ENCODE data around the gene RNF181.
A peak's percentile ranks its signal among the peaks of the same experiment; 100 is the strongest.
"Not testable (repeated sequence)": the region's sequence is repeated elsewhere in the genome, so short reads cannot be mapped to it uniquely, and the experiment has no call there.

The RNF181 gene

DNA sequence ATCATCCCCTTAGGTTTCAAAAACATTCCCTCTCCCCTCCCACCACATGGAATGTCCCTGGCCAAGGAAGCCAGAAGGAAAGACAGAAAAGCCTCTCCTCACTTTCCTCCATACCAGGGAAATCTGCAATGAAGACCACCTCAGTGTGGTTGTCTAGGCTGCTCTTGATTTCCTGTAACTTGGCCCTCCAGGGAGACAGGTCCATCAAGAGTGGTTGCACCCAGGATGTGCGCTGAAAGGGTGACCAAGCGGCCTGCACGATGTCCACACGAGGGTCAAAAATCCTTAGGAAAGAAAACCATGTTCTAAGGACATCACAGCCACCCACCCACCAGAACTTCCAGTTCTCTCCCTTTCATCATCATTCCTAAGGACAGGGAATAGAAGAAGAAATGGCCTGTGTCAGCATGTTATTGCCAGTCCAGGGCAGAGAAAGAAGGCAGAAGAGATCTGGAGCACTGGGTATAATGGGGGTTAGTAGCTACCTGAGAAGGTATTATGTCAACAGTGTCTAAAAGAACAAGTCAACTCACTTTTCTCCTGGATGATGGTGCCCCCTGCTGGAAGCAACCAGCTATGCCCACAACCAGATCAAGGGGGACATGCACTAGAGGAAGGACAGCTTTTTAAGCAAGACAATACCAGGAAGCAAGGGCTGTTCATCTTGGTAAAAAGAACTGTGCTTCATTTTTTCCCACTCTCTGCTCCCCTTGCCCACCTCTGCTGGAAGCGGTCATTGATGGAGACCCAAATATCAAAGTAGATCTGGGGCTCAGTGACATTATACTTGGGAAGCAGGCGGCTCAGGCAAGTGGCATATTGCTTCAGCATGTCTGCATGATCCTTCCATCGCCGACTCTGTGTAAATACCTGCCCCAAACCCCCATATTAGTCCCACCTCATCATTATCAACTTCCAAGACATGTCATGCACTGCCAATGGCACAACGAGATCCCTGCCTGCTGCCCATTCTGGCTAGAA is 43.6 kb upstream of the RNF181 start:
- TF ChIP-seq TAF1 (IDR thresholded peaks at IDR 0.05; ENCODE audit: low read depth, low read length) (no peak), POU2F2 (IDR thresholded peaks at IDR 0.05; ENCODE audit: low read depth, low read length) (no peak), POLR2A (IDR thresholded peaks at IDR 0.05; ENCODE audit: low read depth, low read length) (no peak), PAX5 (IDR thresholded peaks at IDR 0.05; ENCODE audit: insufficient read depth, low read length, severe bottlenecking) (no peak), POLR2AphosphoS5 (IDR thresholded peaks at IDR 0.05; ENCODE audit: low read depth, low read length) (no peak), SPI1 (IDR thresholded peaks at IDR 0.05; ENCODE audit: low read depth, low read length) (no peak)
- DNase-seq (ENCODE audit: insufficient read length, low spot score) (peak; percentile 46), FAIRE-seq (peak; percentile 87)

GRCh38 chr2:85553184-85553583 is 42.4 kb upstream of the RNF181 start:
- TF ChIP-seq POLR2A (IDR thresholded peaks at IDR 0.05; ENCODE audit: low read depth, low read length) (no peak), POU2F2 (IDR thresholded peaks at IDR 0.05; ENCODE audit: low read depth, low read length) (no peak), PAX5 (IDR thresholded peaks at IDR 0.05; ENCODE audit: insufficient read depth, low read length, severe bottlenecking) (no peak), SPI1 (IDR thresholded peaks at IDR 0.05; ENCODE audit: low read depth, low read length) (no peak), POLR2AphosphoS5 (IDR thresholded peaks at IDR 0.05; ENCODE audit: low read depth, low read length) (no peak), TAF1 (IDR thresholded peaks at IDR 0.05; ENCODE audit: low read depth, low read length) (no peak)
- DNase-seq (ENCODE audit: insufficient read length, low spot score) (no peak), FAIRE-seq (no peak)

DNA sequence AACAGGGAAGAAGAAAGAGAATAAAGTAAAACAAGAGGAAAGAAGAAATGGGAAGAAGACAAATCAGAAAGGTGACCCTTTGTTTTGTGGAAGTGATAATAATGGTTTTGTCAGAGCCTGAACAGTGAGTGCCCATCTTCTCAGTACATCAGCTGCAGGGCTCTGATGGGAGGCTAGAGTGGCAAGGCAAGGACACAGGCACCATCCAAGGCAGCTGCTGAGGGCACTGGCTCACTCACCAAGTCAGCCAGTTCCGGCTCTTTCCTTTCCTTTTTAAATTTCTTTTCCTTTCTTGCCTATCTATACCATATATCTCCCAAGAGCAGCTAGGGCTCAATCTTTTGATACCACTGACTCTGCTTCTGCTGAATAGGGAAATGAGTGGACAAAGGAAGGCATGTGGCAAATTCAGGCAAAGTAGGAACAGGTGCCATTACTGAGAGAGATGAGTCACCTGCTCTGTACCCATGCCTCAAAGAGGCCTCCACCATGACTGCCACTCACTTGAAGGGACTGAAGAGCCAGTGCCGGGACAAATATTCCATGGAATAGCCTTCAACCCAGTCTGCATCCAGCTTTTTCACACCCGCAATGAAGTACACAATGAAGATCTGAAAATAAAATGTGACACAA is 40.4 kb upstream of the RNF181 start:
- FAIRE-seq: no peak
- no peak for DNase-seq (ENCODE audit: insufficient read length, low spot score)
- no peak for TF ChIP-seq SPI1 (IDR thresholded peaks at IDR 0.05; ENCODE audit: low read depth, low read length)
- TF ChIP-seq TAF1 (IDR thresholded peaks at IDR 0.05; ENCODE audit: low read depth, low read length): no peak
- no peak for TF ChIP-seq POU2F2 (IDR thresholded peaks at IDR 0.05; ENCODE audit: low read depth, low read length)
- no peak for TF ChIP-seq POLR2A (IDR thresholded peaks at IDR 0.05; ENCODE audit: low read depth, low read length)
- no peak for TF ChIP-seq POLR2AphosphoS5 (IDR thresholded peaks at IDR 0.05; ENCODE audit: low read depth, low read length)
- no peak for TF ChIP-seq PAX5 (IDR thresholded peaks at IDR 0.05; ENCODE audit: insufficient read depth, low read length, severe bottlenecking)

- DNase-seq (ENCODE audit: insufficient read length, low spot score) (no peak), FAIRE-seq (no peak)
- no peak for TF ChIP-seq POU2F2 (IDR thresholded peaks at IDR 0.05; ENCODE audit: low read depth, low read length)
- TF ChIP-seq PAX5 (IDR thresholded peaks at IDR 0.05; ENCODE audit: insufficient read depth, low read length, severe bottlenecking): no peak
- TF ChIP-seq POLR2A (IDR thresholded peaks at IDR 0.05; ENCODE audit: low read depth, low read length): no peak
- no peak for TF ChIP-seq TAF1 (IDR thresholded peaks at IDR 0.05; ENCODE audit: low read depth, low read length)
- no peak for TF ChIP-seq SPI1 (IDR thresholded peaks at IDR 0.05; ENCODE audit: low read depth, low read length)
- TF ChIP-seq POLR2AphosphoS5 (IDR thresholded peaks at IDR 0.05; ENCODE audit: low read depth, low read length): no peak
These were observed 38.4 kb upstream of the RNF181 start for GRCh38 chr2:85557130-85557529.

DNA sequence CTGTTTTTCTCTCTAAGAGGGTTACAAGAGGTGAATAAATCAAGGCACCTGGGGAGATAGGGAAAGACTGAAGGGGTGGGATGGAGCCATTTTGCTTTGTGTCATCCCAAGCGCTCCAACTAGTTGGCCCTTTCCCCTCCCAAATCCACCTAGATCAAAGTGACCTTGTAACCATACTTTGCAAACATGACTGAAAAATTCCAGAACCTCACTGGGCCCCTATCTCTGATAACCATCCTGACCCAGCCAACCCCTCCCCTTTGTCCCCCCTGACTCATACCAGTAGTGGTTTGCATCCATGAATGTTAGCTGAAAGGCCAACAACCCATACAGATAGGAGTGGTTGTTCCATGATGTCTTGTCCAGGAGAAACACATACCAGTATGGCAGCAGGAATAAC is 37.4 kb upstream of the RNF181 start:
- DNase-seq (ENCODE audit: insufficient read length, low spot score) (no peak), FAIRE-seq (no peak)
- no peak for TF ChIP-seq TAF1 (IDR thresholded peaks at IDR 0.05; ENCODE audit: low read depth, low read length)
- no peak for TF ChIP-seq PAX5 (IDR thresholded peaks at IDR 0.05; ENCODE audit: insufficient read depth, low read length, severe bottlenecking)
- TF ChIP-seq POLR2AphosphoS5 (IDR thresholded peaks at IDR 0.05; ENCODE audit: low read depth, low read length): no peak
- no peak for TF ChIP-seq SPI1 (IDR thresholded peaks at IDR 0.05; ENCODE audit: low read depth, low read length)
- TF ChIP-seq POLR2A (IDR thresholded peaks at IDR 0.05; ENCODE audit: low read depth, low read length): no peak
- no peak for TF ChIP-seq POU2F2 (IDR thresholded peaks at IDR 0.05; ENCODE audit: low read depth, low read length)

DNA sequence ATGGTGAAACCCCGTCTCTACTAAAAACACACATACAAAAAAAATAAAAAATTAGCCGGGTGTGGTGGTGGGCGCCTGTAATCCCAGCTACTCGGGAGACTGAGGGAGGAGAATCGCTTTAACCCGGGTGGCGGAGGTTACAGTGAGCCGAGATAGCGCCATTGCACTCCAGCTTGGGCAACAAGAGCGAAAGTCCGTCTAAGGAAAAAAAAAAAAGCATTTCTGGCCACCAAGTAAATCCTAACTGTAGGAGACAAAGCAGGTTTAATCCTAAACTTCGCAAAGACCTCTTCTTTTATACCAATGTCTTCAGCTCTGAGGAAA is 35.2 kb upstream of the RNF181 start:
- FAIRE-seq; DNase-seq (ENCODE audit: insufficient read length, low spot score): not testable (repeated sequence)

- no peak for DNase-seq (ENCODE audit: insufficient read length, low spot score)
- no peak for TF ChIP-seq PAX5 (IDR thresholded peaks at IDR 0.05; ENCODE audit: insufficient read depth, low read length, severe bottlenecking)
- TF ChIP-seq POU2F2 (IDR thresholded peaks at IDR 0.05; ENCODE audit: low read depth, low read length): no peak
- TF ChIP-seq SPI1 (IDR thresholded peaks at IDR 0.05; ENCODE audit: low read depth, low read length): no peak
- no peak for TF ChIP-seq POLR2A (IDR thresholded peaks at IDR 0.05; ENCODE audit: low read depth, low read length)
- no peak for TF ChIP-seq POLR2AphosphoS5 (IDR thresholded peaks at IDR 0.05; ENCODE audit: low read depth, low read length)
- TF ChIP-seq TAF1 (IDR thresholded peaks at IDR 0.05; ENCODE audit: low read depth, low read length): no peak
- no peak for FAIRE-seq
These were observed 34.7 kb upstream of the RNF181 start for GRCh38 chr2:85560812-85561279.

- TF ChIP-seq POLR2AphosphoS5 (IDR thresholded peaks at IDR 0.05; ENCODE audit: low read depth, low read length) (peak; percentile 91), TAF1 (IDR thresholded peaks at IDR 0.05; ENCODE audit: low read depth, low read length) (peak; percentile 89), POLR2A (IDR thresholded peaks at IDR 0.05; ENCODE audit: low read depth, low read length) (peak; percentile 93), POU2F2 (IDR thresholded peaks at IDR 0.05; ENCODE audit: low read depth, low read length) (peak; percentile 72), SPI1 (IDR thresholded peaks at IDR 0.05; ENCODE audit: low read depth, low read length) (0 out of 2 replicates have a peak, but pooled peaks have one; percentile 27), PAX5 (IDR thresholded peaks at IDR 0.05; ENCODE audit: insufficient read depth, low read length, severe bottlenecking) (peak; percentile 30)
- FAIRE-seq (peak; percentile 91), DNase-seq (ENCODE audit: insufficient read length, low spot score) (peak; percentile 88)
These were observed 34.0 kb upstream of the RNF181 start, which contains the start of gene GGCX for GRCh38 chr2:85561280-85562212. Gene GGCX (minus strand): TSS chr2:85561493. CDS start chr2:85561428, 65 bp downstream.

Measured in GM12891 (cell line).